BLaER1 treated with 17β-estradiol and CSF1 and Interleukin-3, amounts not matched to agents 10 nM and 100 nM (cell line): ENCODE results near the gene PTPRN2.

Experiments used
- H3K27ac ChIP-seq, 11 experiments: shearing (Covaris generic); formaldehyde crosslinking; 2 replicates each; pipeline ENCODE4 v1.8.1; 2022
- H3K27me3 ChIP-seq, 11 experiments: shearing (Covaris generic); formaldehyde crosslinking; 2 replicates each; pipeline ENCODE4 v1.8.1; 2022
- H3K36me3 ChIP-seq, 11 experiments: shearing (Covaris generic); formaldehyde crosslinking; 2 replicates each; pipeline ENCODE4 v1.8.1; 2022
- H3K4me1 ChIP-seq, 10 experiments: shearing (Covaris generic); formaldehyde crosslinking; 2 replicates each; pipeline ENCODE4 v1.8.1; 2022
- H3K4me2 ChIP-seq, 11 experiments: shearing (Covaris generic); formaldehyde crosslinking; 2 replicates each; pipeline ENCODE4 v1.8.1; 2022
- H3K4me3 ChIP-seq, 10 experiments: shearing (Covaris generic); formaldehyde crosslinking; 2 replicates each; pipeline ENCODE4 v1.8.1; 2022
- H3K9ac ChIP-seq, 11 experiments: shearing (Covaris generic); formaldehyde crosslinking; 2 replicates each; pipeline ENCODE4 v1.8.1; 2022
- H3K9me3 ChIP-seq, 11 experiments: shearing (Covaris generic); formaldehyde crosslinking; replicated peaks in 1 of 11; 2 replicates each; pipeline ENCODE4 v1.8.1; 2022
- H4K20me1 ChIP-seq, 11 experiments: shearing (Covaris generic); formaldehyde crosslinking; 2 replicates each; pipeline ENCODE4 v1.8.1; 2022
- Cebpa-rat ChIP-seq, 11 experiments: shearing (Covaris generic); IDR thresholded peaks; 2 replicates each; pipeline ENCODE4 v1.8.1; 2022

Gene PTPRN2

DNA sequence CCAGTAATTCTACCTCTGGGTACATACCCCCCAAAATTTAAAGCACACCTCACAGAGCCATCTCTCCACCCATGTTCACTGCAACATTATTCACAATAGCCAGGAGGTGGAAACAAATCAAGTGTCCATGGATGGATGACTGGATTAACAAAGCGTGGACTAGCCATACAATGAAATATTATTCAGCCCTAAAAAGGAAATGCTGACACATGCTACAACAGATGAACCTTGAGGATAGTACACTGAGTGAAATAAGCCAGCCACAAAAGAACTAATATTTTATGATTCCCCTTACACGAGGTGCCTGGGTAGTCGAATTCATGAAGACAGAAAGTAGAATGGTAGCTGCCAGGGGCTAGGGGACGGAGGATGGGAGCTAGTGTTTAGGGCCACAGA is 31.1 kb upstream of the PTPRN2 start:
- Histone ChIP-seq H3K27ac (no peak overlapping the region), H3K4me2 (no peak overlapping the region), H3K4me3 (no peak overlapping the region), H3K4me1 (peaks cover 0 to 14% (median 10%) of the 10 kb centered on the region in 10 experiments; a peak in 17 of 20 replicates), H3K36me3 (peaks cover 0 to 32% (median 21%) of the 10 kb centered on the region in 11 experiments; a peak in 15 of 22 replicates), H3K9ac (no peak overlapping the region), H3K9me3 (no peaks in the 10 kb centered on the region), H3K27me3 (no peaks in the 10 kb centered on the region), H4K20me1 (no peaks in the 10 kb centered on the region)
- no peak for TF ChIP-seq Cebpa-rat (IDR thresholded peaks at IDR 0.05)

DNA sequence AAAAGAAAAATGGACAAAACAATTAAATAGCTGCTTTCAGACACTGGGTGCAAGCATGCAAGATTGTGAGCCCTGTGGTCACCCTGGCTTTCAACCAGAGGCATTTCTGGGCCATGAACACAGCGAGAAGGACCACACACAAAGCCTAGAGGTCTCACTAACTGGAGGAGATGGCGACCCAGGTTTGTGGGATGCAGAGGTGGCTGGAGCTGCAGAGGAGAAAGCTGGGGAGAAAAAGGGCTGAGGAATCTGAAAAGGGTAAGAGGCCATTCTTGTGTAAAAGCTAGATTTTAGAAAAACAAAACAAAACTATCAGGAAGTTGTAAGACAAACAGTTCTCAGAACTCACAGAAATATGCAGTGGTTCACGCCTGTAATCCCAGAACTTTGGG is 30.1 kb upstream of the PTPRN2 start:
- no peak overlapping the region for H3K9ac ChIP-seq

DNA sequence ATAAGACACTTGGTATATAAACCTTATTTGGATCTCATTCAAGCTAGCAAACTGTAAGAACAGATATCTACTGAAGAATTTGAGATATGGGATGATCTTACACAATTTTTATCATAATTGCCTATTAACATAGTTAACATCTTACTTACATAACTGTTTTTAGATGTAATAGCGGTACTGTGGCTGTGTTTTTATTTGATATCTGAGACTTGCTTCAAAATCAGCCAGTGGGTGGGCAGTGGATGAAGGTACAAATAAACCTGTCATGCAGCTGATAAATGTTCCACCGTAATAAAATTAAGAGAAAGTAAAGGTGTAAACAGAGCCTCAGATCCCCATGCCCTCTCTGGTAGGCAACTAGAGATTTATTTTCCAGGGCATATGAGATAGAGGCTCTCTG is 28.4 kb upstream of the PTPRN2 start:
- no peak overlapping the region for H3K27ac ChIP-seq
- H3K4me3 ChIP-seq: no peak overlapping the region
- peaks cover 0 to 23% (median 14%) of the 10 kb centered on the region in 11 experiments; a peak in 12 of 22 replicates for H3K36me3 ChIP-seq
- no peak overlapping the region for H3K9ac ChIP-seq
- no peaks in the 10 kb centered on the region for H4K20me1 ChIP-seq
- no peaks in the 10 kb centered on the region for H3K27me3 ChIP-seq
- TF ChIP-seq Cebpa-rat (IDR thresholded peaks at IDR 0.05): no peak
- peaks cover 14 to 41% (median 34%) of the 10 kb centered on the region in 10 experiments for H3K4me1 ChIP-seq
- no peak overlapping the region for H3K4me2 ChIP-seq
- no peaks in the 10 kb centered on the region for H3K9me3 ChIP-seq

More for the DNA sequence above, 30.1 kb upstream of the PTPRN2 start:
- Histone ChIP-seq H3K27ac (no peak overlapping the region), H3K4me2 (no peak overlapping the region), H4K20me1 (no peaks in the 10 kb centered on the region), H3K4me3 (no peak overlapping the region), H3K9me3 (no peaks in the 10 kb centered on the region), H3K36me3 (peaks cover 0 to 23% (median 14%) of the 10 kb centered on the region in 11 experiments; a peak in 12 of 22 replicates), H3K4me1 (peaks cover 6 to 24% (median 17%) of the 10 kb centered on the region in 10 experiments; a peak in 17 of 20 replicates), H3K27me3 (no peaks in the 10 kb centered on the region)
- TF ChIP-seq Cebpa-rat (IDR thresholded peaks at IDR 0.05): no peak

DNA sequence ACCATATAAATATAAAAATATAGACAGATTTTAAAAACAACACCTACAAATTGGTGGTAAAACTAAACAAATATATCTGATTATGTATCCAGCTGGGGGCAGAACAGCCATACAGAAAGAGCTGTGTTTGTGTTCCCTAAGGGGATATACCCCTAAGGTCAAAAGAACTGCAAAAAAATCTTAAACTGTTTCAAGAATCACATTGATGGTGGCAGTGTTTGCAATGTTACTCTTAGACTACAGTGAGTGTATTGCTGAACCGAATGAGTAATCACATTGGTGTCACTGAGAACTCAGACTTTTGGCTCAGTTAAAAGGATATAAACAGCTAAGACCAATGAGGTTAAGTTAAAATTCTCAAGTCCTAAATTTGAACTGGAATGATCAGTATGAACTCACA is 27.1 kb upstream of the PTPRN2 start:
- Histone ChIP-seq H4K20me1 (no peaks in the 10 kb centered on the region), H3K4me3 (no peak overlapping the region), H3K9ac (no peak overlapping the region), H3K4me2 (peak overlapping the region in 1 of 11 experiments; percentile 56; a peak in 1 of 22 replicates), H3K27me3 (no peaks in the 10 kb centered on the region), H3K9me3 (no peaks in the 10 kb centered on the region), H3K27ac (peak overlapping the region in 3 of 11 experiments; percentile 9 to 69 (median 56); a peak in 2 of 22 replicates), H3K4me1 (peaks cover 16 to 54% (median 42%) of the 10 kb centered on the region in 10 experiments), H3K36me3 (peaks cover 0 to 23% (median 13%) of the 10 kb centered on the region in 11 experiments; a peak in 12 of 22 replicates)
- no peak for TF ChIP-seq Cebpa-rat (IDR thresholded peaks at IDR 0.05)

DNA sequence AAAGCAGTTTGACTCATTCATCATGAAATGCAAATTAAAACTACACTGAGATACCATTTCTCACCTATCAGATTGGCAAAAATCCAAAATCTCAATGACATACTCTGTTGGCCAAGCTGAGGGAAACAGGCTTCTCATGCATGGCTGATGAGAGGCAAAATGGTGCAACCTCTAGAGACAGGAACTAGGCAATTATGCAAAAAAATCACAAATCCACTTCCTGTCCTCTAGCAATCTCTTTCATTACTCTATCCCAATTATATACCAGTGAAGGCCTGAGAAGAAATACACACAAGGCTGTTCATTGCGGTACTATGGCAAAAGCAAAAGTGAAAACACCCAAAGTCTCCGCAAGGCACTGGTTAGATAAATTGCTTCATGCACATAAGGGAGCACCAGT is 25.9 kb upstream of the PTPRN2 start:
- Histone ChIP-seq H4K20me1 (no peaks in the 10 kb centered on the region), H3K4me1 (peaks cover 16 to 61% (median 46%) of the 10 kb centered on the region in 10 experiments), H3K36me3 (peaks cover 0 to 18% (median 3%) of the 10 kb centered on the region in 11 experiments; a peak in 10 of 22 replicates), H3K27me3 (no peaks in the 10 kb centered on the region), H3K4me2 (peak overlapping the region in 10 of 11 experiments; percentile 1 to 64 (median 56); a peak in 18 of 22 replicates), H3K9ac (peak overlapping the region in 2 of 11 experiments; percentile 10 to 13; a peak in 1 of 22 replicates), H3K9me3 (no peaks in the 10 kb centered on the region), H3K4me3 (no peak overlapping the region), H3K27ac (peak overlapping the region in 6 of 11 experiments; percentile 34 to 69 (median 58); a peak in 9 of 22 replicates)
- TF ChIP-seq Cebpa-rat (IDR thresholded peaks at IDR 0.05): peak in 6 of 11 experiments; percentile 19 to 84 (median 46); a peak in 8 of 22 replicates

DNA sequence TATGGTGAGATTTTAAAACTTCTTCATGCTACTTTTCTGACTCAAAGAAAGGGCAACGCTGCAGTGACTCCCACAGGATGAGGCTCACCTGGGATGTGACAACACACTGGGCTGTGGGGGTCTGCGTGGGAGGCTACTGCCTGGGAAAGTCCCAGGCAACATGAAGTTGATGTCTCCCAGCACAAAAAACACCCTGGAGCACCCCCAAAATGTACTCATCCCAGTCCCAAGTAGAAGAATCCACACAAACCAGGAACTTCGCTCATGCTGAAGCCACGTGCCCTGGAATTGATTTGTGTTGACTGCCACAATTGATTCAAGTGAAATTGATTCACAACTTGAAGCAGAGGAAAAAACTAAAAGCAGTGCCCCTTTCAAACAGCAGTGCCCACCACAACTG is 24.9 kb upstream of the PTPRN2 start:
- H3K9me3 ChIP-seq: no peaks in the 10 kb centered on the region
- peaks cover 0 to 14% (median 6%) of the 10 kb centered on the region in 11 experiments; a peak in 12 of 22 replicates for H3K36me3 ChIP-seq
- peak overlapping the region in 9 of 11 experiments; percentile 2 to 64 (median 56); a peak in 16 of 22 replicates for H3K4me2 ChIP-seq
- H3K4me1 ChIP-seq: peaks cover 16 to 61% (median 46%) of the 10 kb centered on the region in 10 experiments
- TF ChIP-seq Cebpa-rat (IDR thresholded peaks at IDR 0.05): no peak
- no peak overlapping the region for H3K4me3 ChIP-seq
- no peaks in the 10 kb centered on the region for H4K20me1 ChIP-seq
- peak overlapping the region in 5 of 11 experiments; percentile 36 to 69 (median 60); a peak in 8 of 22 replicates for H3K27ac ChIP-seq
- no peak overlapping the region for H3K9ac ChIP-seq
- H3K27me3 ChIP-seq: no peaks in the 10 kb centered on the region

DNA sequence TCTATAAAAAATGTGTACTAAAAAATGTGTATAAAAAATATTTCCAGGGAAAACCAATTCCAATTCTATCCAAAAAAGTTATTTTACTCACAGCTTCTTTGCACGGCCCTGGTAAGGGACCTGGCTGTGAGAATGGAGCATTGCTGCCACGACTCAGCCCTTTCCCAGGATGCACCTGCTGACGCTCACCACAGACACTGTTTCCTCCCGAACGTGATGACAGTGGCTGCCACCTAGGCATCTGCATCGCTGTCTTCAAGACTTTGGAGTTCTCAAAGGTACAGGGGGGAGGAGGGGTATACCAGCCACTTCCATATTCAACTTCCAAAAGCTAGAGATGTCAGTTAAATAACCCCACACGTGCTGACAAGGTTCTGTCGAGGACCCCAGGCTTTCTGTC is 23.9 kb upstream of the PTPRN2 start:
- peak overlapping the region in 3 of 11 experiments; percentile 22 to 60 (median 38); a peak in 4 of 22 replicates for H3K27ac ChIP-seq
- H3K4me1 ChIP-seq: peaks cover 16 to 61% (median 46%) of the 10 kb centered on the region in 10 experiments
- H3K27me3 ChIP-seq: no peaks in the 10 kb centered on the region
- peak overlapping the region; percentile 3 to 68 (median 56); a peak in 17 of 22 replicates for H3K4me2 ChIP-seq
- no peaks in the 10 kb centered on the region for H3K9me3 ChIP-seq
- peak overlapping the region in 1 of 11 experiments; percentile 41; a peak in 2 of 22 replicates for H3K9ac ChIP-seq
- H3K36me3 ChIP-seq: peaks cover 0 to 24% (median 14%) of the 10 kb centered on the region in 11 experiments; a peak in 14 of 22 replicates
- no peak for TF ChIP-seq Cebpa-rat (IDR thresholded peaks at IDR 0.05)
- no peak overlapping the region for H3K4me3 ChIP-seq
- H4K20me1 ChIP-seq: no peaks in the 10 kb centered on the region

DNA sequence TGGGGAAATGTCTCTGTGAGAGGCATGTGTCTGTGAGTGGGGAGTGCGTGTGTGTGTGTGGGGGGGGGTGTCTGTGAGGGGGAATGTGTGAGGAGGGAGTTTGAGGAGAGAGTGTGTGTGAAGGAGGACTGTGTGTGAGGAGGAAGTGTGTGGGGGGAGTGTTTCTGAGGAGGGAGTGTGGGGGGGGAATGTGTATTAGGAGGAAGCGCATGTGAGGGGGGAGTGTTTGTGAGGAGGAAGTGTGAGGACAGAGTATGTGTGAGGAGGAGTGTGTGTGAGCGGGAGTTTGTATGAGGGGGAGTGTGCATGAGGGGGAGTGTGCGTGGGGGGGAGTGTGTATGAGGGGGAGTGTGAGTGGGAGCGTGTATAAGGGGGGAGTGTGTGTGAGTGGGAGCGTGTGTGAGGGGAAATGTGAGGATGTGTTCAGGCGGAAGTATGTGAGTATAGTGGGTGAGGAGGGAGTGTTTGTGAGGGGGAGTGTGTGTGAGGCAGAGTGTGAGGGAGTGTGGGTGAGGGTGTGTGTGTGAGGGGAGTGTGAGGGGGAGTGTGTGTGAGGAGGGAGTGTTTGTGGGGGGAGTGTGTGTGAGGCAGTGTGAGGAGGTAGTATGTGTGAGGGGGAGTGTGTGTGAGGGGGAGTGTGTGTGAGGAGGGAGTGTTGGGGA is 21.8 kb upstream of the PTPRN2 start:
- peaks cover 0 to 33% (median 15%) of the 10 kb centered on the region in 11 experiments; a peak in 14 of 22 replicates for H3K36me3 ChIP-seq
- H3K4me1 ChIP-seq: peaks cover 16 to 55% (median 44%) of the 10 kb centered on the region in 10 experiments
- H3K4me2 ChIP-seq: peak overlapping the region in 1 of 11 experiments; percentile 7; a peak in 1 of 22 replicates
- no peak overlapping the region for H3K4me3 ChIP-seq
- TF ChIP-seq Cebpa-rat (IDR thresholded peaks at IDR 0.05): no peak
- no peaks in the 10 kb centered on the region for H4K20me1 ChIP-seq
- H3K9me3 ChIP-seq: no peaks in the 10 kb centered on the region
- H3K27me3 ChIP-seq: no peaks in the 10 kb centered on the region
- H3K27ac ChIP-seq: peak overlapping the region in 3 of 11 experiments; percentile 21 to 35 (median 22); a peak in 4 of 22 replicates
- H3K9ac ChIP-seq: no peak overlapping the region

DNA sequence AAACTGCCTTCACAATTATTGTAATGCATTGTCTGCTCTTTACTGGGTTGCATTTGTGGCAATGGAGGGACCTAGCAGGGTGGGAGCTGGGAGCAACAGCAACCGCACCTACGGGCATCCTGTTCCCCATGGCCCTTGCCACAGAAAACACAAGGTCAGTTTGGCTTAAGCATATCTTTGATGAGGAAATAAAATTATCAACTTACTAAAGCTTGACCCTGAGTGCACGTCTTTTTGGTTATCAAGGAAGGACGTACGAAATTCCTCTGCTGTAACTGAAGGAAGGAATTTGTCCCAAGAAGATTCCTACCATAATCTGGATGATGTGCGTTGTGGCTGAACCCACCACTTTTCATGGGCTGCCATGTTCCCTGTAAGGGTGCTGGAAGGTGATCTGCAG is 19.9 kb upstream of the PTPRN2 start:
- Histone ChIP-seq H3K27me3 (no peaks in the 10 kb centered on the region), H3K4me2 (no peak overlapping the region), H3K4me1 (peaks cover 10 to 52% (median 33%) of the 10 kb centered on the region in 10 experiments), H3K9ac (no peak overlapping the region), H4K20me1 (no peaks in the 10 kb centered on the region), H3K36me3 (peaks cover 0 to 28% (median 15%) of the 10 kb centered on the region in 11 experiments; a peak in 14 of 22 replicates), H3K9me3 (no peaks in the 10 kb centered on the region), H3K4me3 (no peak overlapping the region), H3K27ac (no peak overlapping the region)
- TF ChIP-seq Cebpa-rat (IDR thresholded peaks at IDR 0.05): no peak
